DOHH2 (cell line): ENCODE data around the gene OPN1LW.

Experiments used
- EZH2phosphoT487 ChIP-seq: fragments of 200-600 bp; sonication (generic); IDR thresholded peaks from 2 replicates; pipeline ENCODE4 v1.6.1; 2017; ENCODE audit warnings: borderline replicate concordance, mild to moderate bottlenecking, antibody characterized with exemption, low read length, moderate library complexity, mixed read lengths
- TF ChIP-seq, protein P1 (sequence below): fragments of 200-600 bp; sonication (generic); IDR thresholded peaks from one replicate; pipeline ENCODE4 v1.5.1; 2014; ENCODE audit warnings: antibody characterized with exemption, mild to moderate bottlenecking, low read depth, low read length; ENCODE audit not compliant: poor library complexity, severe bottlenecking

- TF ChIP-seq, protein P1, sequence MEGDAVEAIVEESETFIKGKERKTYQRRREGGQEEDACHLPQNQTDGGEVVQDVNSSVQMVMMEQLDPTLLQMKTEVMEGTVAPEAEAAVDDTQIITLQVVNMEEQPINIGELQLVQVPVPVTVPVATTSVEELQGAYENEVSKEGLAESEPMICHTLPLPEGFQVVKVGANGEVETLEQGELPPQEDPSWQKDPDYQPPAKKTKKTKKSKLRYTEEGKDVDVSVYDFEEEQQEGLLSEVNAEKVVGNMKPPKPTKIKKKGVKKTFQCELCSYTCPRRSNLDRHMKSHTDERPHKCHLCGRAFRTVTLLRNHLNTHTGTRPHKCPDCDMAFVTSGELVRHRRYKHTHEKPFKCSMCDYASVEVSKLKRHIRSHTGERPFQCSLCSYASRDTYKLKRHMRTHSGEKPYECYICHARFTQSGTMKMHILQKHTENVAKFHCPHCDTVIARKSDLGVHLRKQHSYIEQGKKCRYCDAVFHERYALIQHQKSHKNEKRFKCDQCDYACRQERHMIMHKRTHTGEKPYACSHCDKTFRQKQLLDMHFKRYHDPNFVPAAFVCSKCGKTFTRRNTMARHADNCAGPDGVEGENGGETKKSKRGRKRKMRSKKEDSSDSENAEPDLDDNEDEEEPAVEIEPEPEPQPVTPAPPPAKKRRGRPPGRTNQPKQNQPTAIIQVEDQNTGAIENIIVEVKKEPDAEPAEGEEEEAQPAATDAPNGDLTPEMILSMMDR: no peak
- no peak for TF ChIP-seq EZH2phosphoT487
Measured at GRCh38 chrX:154115750-154116149, 28.3 kb upstream of the OPN1LW start.
